Stimulated activated CD8-positive, alpha-beta memory T cell treated with anti-CD3 and anti-CD28 coated beads, Interleukin-15, amount 100 ng/mL, for 1 hour (primary cell): Measurements from ENCODE around the gene TALDO1.

Experiments used
- DNase-seq: peaks from one replicate; pipeline ENCODE4 v3.0.0-alpha.2; 2020; ENCODE audit warnings: low read depth

TALDO1 gene

DNA sequence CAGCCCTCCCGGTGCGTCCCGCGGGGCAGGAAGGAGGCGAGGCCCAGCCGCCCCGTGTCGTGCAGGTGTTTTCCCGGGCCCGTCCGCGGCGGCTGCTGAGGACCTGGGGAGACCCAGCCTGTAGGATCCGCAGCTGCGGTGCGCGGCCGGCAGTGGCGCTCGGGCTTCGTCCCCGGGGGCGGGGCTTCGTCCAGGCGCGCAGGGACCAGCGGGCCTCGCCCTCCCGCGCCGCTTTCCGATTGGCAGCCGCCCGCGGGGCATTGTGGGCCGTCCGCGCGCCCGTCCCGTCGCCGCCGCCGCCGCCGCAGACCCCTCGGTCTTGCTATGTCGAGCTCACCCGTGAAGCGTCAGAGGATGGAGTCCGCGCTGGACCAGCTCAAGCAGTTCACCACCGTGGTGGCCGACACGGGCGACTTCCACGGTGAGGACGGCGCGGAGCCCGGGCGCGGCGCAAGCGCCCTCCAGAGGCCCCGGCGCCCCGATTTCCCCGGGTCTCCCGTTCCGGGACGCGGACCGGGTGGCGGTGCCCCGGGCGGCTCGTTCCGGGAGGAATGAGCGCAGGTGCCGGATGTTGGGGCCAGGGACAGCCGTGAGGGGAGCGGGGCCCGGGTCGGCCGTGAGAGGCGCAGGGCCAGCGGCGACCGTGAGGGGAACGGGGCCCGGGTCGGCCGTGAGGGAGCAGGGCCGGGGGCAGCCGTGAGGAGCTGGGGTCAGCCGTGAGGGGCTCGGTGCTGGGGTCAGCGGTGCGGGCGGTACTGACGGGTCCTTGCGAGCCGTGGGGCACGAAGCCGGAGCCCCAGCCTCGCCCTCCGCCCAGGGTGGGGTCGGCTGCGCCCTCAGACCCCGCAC is at the start of gene TALDO1:
Gene TALDO1 (plus strand): TSS at position 307 of the 849 bp plus-strand sequence. CDS start 18 bp downstream, at position 325.
- peak; percentile 43 for DNase-seq

DNA sequence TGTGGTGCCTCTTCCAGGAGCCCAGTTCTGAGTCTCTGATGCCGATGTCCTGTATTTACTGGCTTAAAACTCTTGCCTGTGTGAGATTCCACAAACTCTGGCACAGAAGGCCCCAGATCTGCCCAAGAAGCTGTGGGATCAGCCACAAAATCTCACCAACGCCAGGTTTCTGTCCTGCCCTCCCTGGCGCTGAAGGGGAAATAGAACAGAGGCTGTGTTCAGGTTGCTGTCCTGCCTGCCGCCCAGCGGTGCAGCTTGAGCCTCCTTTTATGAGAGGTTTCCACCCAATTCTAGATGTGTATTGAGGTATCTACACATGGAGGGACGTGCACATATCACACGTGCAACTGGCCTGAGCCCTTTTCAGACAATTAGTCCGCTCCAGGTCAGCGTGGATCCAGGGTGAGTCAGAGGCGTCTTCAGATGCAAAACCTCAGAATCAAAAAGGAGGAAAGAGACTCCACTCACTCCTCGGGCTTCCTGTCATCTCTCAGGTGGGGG is 49.4 kb upstream of the TALDO1 start:
- DNase-seq = no peak

GRCh38 chr11:698493-699115 is 48.7 kb upstream of the TALDO1 start:
- no peak for DNase-seq

- DNase-seq = no peak
Measured at GRCh38 chr11:699116-699508, 48.2 kb upstream of the TALDO1 start.

DNA sequence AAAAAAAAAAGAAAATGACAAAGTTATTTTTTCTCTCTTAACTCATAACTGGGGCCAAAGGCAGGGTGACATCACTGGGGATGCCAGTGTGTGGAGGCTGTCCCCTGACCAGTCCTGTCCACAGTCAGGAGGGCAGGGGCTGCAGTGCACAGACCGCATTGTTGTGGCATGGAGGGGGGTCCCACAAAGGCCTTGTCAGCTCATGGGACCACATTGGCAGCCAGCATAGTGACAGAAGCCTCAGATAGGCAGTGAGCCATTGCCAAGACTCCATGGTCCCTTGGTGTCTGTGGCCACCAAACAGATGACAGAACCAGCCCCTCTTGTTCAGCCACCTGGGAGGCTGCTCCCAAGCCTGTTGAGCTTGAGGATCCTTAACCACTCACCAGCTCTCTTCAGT is 47.5 kb upstream of the TALDO1 start:
- DNase-seq = no peak

- no peak for DNase-seq
Measured at GRCh38 chr11:701741-702461, 45.4 kb upstream of the TALDO1 start.

DNA sequence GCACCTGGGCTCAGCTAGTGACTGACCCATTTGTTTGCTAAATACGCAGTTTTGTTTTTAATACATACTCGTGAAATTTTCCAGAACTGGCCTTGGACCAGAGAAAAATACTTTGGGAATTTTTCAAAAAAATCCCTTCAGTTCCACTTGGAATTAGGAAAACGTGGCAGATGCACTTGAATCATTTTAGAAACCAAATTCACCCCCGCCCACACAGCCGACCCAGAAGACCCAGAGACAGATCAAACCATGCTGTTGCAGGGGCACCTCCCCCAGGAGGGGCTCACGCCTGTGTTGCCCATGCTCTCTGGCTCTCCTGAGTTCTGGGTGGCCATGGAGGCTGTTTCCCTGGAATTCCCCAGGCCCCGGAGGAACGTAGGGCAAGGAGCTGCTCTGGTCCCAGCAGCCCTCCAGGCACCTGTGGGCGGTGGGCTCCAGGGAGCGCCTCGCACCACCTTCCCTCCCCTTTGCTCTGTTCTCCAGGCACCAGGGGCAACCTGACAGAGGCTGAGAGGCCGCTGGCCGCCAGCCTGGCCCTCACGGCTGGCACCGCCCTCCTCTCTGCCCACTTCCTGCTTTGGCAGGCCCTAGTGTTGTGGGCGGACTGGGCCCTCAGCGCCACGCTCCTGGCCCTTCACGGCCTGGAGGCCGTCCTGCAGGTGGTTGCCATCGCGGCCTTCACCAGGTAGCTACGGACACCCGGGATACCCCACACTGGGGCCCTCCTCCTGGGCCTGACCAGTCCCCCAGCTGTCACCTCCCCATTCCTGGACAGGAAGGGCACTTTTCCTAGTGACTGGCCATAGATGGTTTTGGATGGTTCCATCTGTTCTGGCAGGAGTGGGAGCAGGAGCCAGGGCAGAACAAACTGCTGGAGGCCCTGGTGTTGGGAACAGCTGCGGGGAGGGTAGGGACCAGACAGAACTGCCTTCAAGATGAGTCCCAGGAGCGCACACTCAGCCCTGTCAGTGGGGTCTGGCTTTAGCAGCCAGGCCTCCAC is 44.5 kb upstream of the TALDO1 start:
- no peak for DNase-seq

DNA sequence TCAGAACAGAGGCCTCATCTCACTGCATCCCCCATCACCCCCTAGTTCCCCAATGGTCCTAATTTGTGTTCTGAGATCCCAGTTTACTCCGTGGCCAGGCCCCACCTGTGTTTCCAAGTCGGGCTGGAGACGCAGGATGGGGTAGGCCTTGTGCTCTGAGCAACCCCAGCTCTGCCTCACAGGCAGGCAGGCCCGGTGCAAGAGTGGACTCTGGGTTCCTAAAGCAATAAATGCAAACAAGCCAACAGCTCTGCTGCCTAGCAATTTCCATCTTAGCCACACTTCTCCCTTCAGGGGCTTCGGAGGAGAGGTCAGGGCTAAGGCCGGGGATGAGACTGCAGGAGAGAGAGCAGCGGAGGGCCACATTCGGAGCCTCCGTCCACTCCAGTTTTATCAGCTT is 43.8 kb upstream of the TALDO1 start:
- no peak for DNase-seq

- no peak for DNase-seq
Measured at GRCh38 chr11:704228-704674, 43.0 kb upstream of the TALDO1 start.

- no peak for DNase-seq
Measured at GRCh38 chr11:704781-705645, 42.3 kb upstream of the TALDO1 start.

DNA sequence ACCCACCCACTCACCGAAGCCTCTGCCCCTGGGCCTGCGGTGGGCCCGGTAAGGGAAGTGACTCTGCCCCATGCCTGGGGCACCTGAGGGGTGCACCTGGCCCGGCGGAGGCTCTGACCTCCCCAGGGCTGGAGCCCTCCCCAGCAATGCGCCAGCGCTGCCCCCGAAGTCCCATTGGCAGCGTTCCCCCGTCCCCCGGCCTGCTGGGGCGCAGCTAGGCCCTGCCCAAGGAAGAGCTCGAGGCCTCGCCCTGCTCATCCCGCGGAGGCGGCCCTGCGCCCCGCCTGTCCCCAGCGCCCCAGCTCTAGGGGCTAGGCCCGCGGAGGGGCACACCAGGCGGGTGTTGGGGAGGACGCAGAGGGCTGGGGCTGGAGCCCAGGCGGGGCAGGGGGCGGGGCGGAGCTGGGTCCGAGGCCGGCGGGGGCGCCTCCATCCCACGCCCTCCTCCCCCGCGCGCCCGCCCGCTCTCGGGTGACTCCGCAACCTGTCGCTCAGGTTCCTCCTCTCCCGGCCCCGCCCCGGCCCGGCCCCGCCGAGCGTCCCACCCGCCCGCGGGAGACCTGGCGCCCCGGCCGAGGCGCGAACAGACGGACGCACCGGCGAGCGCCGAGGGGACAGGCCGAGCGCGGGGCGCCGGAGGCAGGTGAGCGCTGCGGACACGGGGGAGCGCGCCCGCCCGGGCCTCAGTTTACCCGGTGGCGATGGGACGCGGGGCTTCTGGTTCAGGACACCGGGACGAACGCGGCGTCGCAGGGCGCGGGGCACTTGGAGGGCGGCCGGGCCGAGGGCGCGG is 41.4 kb upstream of the TALDO1 start, which contains the start of gene EPS8L2:
Gene EPS8L2 (plus strand): TSS at position 586 of the 793 bp plus-strand sequence. CDS start 3,177 bp downstream, outside the sequence.
- DNase-seq = no peak

DNA sequence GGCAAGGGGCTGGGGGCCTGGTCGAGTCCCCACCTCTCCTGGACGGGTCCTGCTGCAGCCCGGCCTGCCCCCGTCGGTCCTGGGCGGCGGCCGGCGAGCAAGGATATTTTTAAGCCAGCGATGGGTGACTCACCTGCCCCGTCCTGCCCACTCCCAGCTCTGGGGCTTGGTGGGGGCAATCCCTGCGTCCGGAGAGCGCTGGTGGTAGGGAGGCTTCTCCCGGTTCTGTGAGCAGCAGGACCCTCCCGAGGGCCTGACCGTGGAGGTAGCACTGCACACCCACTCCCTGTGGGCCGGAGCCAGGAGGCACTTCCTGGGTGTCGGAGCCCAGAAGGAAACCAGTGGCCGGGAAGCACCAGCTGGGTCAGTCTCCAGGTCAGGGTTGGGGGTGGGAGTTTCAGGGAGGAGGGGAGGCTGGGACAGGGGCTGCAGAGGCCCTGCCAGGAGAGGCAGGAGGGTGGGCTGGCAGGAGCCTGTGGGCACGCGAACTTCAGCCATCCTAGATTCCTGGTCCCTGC is 40.8 kb upstream of the TALDO1 start:
- no peak for DNase-seq

- DNase-seq = no peak
Measured at GRCh38 chr11:706957-707816, 40.1 kb upstream of the TALDO1 start.

GRCh38 chr11:707817-708420 is 39.3 kb upstream of the TALDO1 start:
- DNase-seq = no peak

DNA sequence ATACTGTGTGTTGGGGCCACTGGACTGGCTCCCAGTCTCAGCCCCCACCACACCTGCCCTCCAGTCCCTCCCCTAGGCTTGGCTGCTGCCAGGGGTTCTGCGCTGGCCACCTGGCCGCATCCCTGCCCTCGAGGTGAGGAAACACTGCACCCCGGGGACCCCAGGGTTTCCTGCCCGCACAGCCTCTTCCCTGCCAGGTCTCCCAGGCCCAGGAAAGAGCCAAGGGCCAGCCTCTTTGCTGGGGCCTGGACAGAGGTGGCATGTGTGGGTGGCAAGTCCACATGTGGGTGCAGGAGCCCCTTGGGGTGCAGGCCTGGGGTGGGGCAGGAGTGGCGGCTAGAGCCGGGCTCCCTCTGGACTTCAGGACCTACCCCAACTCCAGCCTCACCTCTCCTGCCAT is 38.8 kb upstream of the TALDO1 start:
- DNase-seq = no peak

DNA sequence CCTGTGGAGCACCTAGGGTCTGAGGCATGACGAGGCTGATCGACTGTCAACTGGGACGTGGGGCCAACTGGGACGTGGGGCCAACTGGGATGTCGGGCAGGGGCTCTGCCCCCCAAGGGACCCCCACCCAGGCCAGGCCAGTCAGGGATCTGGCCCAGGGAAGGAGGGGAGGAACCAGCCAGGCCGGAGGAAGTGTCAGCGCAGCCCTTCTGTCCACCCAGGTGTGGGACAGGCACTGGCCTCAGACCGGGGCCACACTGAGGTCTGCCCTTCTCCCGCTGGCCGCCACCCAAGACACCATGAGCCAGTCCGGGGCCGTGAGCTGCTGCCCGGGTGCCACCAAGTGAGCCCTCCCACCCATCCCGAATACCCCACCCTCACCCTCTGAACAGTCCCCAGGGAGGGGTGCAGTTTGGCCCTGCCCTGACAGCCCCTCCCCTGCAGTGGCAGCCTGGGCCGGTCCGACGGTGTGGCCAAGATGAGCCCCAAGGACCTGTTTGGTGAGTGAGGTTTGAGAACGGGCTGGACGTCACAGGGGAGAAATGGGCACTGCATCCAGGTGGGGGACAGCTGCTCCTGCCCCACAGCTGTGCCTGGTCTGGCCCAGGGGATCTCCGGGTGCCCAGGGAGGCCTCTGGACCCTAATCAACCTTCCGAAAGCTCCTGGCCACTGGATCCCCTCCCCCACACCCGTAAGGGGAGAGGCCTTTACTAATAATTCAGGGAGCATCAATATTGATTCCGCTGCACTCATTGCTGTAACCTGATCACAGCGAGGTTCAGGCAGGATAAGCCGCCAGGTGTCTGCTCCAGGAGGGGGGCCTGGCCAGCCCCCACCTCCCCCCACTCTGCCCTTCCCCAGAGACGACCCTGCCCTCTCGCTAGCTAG is 37.9 kb upstream of the TALDO1 start:
- no peak for DNase-seq

DNA sequence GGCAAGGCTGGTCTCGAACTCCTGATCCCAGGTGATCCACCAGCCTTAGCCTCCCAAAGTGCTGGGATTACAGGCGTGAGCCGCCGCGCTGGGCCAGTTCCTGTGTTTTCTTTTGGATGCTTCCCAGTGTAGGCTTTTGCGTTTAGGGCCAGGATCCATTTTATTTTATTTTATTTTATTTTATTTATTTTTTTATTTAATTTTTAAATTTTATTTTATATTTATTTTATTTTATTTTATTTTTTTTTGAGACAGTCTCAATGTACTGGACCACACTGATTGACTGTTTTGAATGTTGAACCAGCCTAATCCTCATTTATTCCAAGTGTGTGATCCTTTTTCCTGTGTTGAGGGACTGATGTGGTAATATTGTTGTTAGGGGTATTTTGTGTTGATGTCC is 32.8 kb upstream of the TALDO1 start:
- DNase-seq = no peak
